ENCODE results near the gene GOLPH3. TPM values are rescaled to one million over a fixed set of nuclear protein-coding genes. Genes with fewer than 3 reads are reported as not detected.

GOLPH3 gene
- total RNA-seq, 1 experiment from 2014 or later, result 80.1 TPM

DNA sequence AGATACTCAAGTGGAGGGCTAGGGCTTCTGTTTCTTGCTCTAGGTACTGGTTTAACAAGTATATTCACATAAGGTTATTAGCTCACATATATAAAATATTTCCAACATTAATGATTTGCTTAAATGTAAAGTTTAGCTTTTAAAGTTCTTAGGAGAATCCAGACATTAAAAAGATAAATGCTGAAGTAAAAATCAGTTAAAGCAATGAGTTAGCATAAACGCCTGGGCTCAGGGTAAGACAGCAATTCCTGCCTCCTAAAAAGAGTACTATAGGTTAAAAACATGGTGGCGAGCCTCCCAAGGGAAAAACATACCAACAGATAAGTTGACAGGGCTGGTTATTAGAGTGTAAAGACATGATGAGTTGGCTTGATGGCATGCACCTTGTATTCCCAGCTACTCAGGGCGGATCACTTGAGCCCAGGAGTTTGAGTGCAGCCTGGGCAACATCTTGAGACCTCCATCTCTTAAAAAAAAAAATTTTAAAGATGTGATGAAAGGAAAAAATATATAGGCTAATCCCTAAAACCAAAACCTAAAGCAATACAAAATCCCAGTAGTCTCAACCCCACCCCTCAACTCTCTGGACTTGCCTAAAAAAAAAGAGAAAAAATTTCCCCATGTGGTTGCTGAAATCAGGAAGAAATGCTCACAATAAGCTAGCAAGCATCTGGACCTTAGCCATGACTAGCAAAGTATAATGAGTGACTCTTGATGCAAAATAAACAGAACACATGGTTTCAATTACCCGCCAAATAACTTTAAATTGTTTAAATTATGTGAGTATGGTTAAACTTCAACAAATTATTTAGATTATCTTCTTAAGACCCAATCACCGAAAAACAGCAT is 3.6 kb downstream of the GOLPH3 start:
- DNase-seq (ENCODE audit: low spot score), result peak; percentile 13

DNA sequence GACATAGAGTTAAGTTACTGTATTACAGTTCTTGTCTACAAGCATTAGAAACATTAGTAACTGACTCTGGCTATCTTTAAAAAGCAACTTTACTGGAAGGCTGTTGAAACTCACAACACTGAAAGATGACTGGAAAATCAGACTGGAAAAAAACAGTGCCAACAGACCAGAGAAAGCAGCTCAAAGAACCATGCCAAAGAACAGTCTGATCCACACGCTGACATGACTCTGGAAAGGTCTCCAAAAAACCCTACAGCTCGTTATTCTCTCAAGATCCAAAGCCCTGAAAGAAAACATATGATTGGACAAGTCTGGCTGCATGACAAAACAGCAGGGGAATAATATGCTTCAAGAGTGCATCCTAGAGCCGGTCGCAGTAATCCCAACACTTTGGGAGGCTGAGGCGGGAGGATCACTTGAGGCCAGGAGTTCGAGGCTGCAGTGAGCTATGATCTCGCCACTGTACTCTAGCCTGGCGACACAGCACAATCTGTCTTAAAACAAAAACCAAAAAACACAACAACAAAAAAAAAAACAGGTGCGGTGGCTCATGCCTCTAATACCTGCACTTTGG is 5.6 kb downstream of the GOLPH3 start:
- no peak for DNase-seq (ENCODE audit: low spot score)

DNA sequence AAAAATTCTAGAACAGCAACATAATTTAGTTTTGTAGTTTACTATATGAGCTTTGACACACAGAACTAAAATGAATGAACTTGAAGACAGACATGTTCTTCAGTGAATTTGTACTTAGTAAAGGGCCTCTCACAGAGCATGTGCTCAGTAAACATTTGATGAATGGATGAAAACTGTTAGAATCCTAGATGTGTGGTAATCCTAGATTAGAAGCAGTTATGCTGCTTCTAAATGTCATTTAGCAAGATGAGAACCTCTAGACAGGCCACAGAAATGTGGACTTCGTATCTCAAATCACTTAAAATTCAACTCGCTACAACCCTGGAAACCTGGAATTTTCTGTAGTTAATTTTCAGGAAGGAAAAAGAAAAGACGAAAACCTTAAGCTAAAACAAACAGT is 8.5 kb downstream of the GOLPH3 start:
- DNase-seq (ENCODE audit: low spot score), result no peak

DNA sequence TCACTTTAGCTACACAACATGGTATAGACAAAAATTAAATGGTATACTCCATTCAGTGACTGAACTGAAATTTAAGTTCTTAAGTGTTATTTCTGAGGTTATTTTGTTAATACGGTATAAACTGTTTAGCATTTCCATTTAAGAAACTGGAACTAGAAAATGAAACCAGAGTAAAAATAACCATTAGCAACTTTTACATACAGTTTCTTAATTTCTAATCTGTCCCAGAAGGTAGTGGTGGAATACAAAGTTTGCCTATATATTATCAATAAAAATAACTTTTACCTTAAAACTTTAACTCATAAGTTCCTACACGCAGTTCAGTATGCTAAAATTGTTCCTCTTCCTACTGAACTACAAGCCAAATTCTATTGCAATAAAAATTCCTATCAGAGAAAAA is 10.3 kb downstream of the GOLPH3 start:
- no peak for DNase-seq (ENCODE audit: low spot score)

- DNase-seq (ENCODE audit: low spot score), result no peak
Observed at GRCh38 chr5:32163053-32163452, 11.1 kb downstream of the GOLPH3 start.

- no peak for DNase-seq (ENCODE audit: low spot score)
Observed at GRCh38 chr5:32160228-32160627, 13.9 kb downstream of the GOLPH3 start.

- no peak for DNase-seq (ENCODE audit: low spot score)
Observed at GRCh38 chr5:32159328-32160072, 14.6 kb downstream of the GOLPH3 start.

DNA sequence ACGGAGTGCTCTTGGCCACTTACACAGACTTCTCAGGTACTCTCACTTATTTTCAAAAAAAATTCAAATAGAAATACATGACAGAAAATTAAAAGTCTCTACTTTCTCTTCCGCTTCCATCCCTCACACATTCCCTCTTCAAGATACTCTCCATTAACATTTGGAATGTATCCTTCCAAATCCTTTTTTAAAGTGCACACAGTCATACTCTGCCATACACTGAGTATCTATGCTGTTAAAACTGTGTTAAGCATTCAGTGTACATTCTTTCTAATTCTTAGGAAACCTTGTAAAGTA is 15.5 kb downstream of the GOLPH3 start:
- DNase-seq (ENCODE audit: low spot score), result no peak

DNA sequence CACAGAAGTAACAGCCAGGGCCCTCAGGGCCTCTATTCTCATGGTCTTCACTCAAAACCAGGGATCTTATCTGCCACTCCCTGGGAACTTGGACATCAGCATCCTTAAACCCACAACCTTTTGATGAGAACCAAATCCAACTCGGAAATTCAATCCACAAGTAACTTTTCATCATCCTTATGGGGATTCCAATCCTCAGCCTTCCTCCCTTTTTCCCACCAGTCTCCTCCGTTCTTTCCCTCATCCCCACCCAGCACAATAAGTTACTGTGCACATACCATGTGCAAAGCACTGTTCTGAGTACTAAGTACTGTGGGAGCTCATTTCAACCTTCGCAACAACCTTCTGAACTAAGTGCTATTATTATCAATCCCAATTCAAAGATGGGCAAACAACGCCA is 17.0 kb downstream of the GOLPH3 start:
- no peak for DNase-seq (ENCODE audit: low spot score)

GRCh38 chr5:32156635-32157034 is 17.5 kb downstream of the GOLPH3 start:
- no peak for DNase-seq (ENCODE audit: low spot score)

DNA sequence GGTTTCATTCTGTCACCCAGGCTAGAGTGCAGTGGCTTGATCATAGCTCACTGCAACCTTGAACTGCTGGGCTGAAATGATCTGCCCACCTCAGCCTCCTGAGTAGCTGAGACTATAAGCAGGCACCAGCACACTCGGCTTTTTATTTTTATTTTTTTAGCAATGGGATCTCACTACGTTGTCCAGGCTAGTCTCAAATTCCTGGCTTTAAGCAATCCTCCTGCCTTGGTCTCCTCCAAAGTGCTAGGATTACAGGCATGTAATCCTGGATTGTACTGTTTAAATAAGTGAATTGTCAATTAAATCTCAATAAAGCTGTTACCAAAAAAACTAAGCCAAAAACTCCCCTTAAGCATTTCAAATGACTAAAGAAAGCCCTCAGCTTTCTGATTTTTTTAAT is 18.9 kb downstream of the GOLPH3 start:
- no peak for DNase-seq (ENCODE audit: low spot score)

DNA sequence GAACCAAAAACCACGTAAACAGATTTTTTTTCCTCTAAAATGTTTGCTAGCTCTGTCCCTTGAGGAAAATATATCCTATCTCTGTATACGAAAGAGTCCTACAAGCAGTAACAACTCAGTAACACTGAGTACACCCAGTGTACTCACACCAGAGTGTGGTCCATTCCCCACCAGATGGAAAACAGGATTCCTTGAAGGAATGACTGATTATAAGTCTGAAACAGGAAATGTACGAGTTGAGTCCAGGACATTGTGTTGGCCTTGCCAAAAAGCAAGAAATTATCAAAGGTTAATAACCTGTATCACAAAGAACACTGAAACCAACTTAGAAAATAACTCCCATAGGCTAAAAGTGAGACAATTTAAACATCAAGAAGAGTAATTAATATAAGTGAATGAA is 20.4 kb downstream of the GOLPH3 start:
- DNase-seq (ENCODE audit: low spot score), result no peak

DNA sequence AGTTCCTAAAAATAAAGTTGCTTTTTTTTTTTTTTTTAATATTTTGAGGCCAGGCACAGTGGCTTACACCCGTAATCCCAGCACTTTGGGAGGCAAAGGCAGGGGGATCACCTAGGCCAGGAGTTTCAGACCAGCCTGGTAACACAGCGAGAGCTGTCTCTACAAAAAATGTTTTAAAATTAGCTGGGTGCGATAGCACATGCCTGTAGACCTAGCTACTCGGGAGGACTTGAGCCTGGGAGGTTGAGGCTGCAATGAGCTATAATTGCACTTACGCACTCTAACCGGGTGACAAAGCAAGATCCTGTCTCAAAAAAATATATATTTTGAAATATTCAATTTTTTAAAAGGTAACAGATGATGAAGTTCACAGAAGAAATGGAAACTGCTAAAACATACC is 22.9 kb downstream of the GOLPH3 start:
- DNase-seq (ENCODE audit: low spot score), result no peak

GRCh38 chr5:32150366-32150765 is 23.8 kb downstream of the GOLPH3 start:
- DNase-seq (ENCODE audit: low spot score), result no peak

DNA sequence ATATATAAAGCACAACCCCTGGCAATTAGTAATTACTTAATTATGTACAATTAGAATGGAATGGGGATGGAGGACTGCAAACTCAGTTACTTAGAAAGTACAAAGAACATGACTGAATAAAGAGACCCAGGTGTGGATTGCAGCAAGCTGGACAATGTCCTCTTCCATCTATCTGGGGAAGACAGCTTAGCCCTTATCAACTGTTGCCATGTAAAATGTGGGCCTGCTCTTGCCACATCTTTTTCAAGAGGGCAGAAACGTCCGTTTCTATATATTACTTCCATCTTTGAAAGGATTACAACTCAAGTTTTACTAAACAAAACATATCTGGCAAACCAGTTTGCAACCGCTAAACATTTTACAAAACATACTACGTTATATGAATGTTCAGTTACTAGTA is 26.2 kb downstream of the GOLPH3 start:
- no peak for DNase-seq (ENCODE audit: low spot score)

- no peak for DNase-seq (ENCODE audit: low spot score)
Observed at GRCh38 chr5:32147236-32147635, 26.9 kb downstream of the GOLPH3 start.

DNA sequence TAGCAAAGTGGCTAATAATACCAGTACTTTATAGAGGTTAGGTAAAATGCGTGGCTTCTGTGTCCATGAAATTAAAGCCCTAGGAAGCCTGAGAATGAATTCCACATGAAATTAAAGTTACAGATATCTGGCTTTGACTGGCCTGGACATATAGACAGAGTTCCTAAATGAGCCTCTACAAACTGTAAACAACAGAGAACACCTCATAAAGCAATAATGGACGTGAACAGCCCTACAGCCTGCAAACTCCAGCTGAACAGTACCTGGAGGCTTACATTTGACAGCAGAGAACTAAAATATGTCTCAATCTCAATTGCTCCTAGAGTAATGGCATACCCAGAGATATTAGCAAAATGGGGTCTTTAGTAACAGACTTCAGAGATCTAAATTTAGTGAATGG is 28.7 kb downstream of the GOLPH3 start:
- DNase-seq (ENCODE audit: low spot score), result no peak

DNA sequence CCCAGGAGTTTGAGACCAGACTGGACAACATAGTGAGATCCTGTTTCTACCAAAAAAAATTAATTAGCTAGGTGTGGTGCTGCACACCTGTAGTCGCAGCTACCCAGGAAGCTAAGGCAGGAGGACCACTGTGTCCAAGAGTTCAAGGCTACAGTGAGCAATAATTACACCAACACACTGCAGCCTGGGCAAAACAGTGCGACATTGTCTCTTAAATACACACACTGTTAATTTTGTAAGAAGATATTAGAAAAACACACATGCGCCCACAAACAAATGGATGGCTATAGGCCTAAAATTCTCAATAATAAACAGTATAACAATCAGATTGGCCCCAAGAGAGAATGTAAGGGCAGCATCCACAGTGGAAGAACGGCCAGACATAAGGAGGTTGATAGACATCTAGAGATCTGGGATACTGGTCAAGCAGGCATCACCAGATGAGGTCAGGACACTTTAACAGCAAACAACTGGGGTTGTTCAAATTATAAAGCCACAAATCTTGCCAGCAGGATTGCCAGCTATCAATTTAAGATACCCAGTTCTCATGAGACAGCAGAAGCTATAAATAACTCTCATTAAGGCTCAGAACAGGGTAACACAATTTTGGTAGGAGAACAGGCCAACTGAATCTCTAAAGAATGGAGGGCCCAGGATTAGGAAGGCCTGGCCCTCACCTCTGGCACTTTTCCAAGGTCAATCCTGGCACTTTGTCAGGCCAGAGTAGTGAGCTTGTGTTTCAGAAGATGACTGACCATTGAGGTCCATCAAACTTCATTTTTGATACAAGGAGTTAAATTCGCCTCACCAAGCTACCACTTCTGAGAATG is 29.5 kb downstream of the GOLPH3 start:
- DNase-seq (ENCODE audit: low spot score), result no peak

- DNase-seq (ENCODE audit: low spot score), result peak; percentile 4
Observed at GRCh38 chr5:32143617-32144377, 30.3 kb downstream of the GOLPH3 start.

DNA sequence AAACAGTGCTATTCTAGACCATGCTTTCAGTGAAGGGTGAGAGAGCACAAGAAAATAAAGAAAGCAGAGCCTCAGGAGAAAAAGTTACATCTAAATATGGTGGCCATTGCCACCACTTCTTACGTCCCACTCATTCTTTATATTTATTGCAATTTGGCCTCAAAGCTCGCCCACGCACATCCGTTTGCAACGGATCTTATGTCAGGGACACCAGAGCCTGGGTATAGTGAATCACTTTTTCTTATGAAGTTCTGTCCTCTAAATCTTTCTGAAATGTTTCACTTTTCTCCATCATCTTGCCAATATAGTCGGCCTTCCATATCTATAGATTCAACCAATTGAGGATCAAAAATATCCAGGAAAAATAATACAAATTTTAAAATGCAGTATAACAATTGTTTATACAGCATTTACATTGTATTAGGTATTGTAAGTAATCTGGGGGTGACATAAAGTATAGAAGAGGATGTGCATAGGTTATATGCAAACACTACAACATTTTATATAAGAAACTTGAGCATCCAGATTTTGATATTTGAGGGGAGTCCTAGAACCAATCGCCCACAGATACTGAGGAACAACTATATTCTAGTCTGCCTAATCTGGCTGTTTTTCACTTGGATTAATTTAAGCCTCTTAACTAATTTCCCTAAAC is 35.2 kb downstream of the GOLPH3 start:
- no peak for DNase-seq (ENCODE audit: low spot score)

GRCh38 chr5:32136342-32136741 is 37.8 kb downstream of the GOLPH3 start:
- DNase-seq (ENCODE audit: low spot score), result no peak

Data from A172 (cell line).